Adrenal gland (tissue), 5 donors: ENCODE results near the gene ANKRD33B.

ENCODE experiments used
- POLR2A ChIP-seq, 2 donors: fragments of 450-650 bp; IDR thresholded peaks; one replicate each; pipeline ENCODE4 v1.6.1; 2017; ENCODE audit warnings: antibody characterized with exemption in 2 of 2, mild to moderate bottlenecking in 2 of 2, moderate library complexity in 1 of 2
- TF ChIP-seq, protein P1 (sequence below), 6 experiments: fragments of 450-650 bp in 4 of 6; fragments of 200-600 bp in 2 of 6; sonication (generic) in 1 of 6; IDR thresholded peaks; 1 replicate in 5 of 6; 2 replicates in 1 of 6; pipeline versions ENCODE4 v1.5.1 to v1.8.0; 2016 to 2021; ENCODE audit warnings: antibody characterized with exemption in 6 of 6, mild to moderate bottlenecking in 2 of 6, moderate library complexity in 1 of 6
- donor health status: DM: no; HTN: no; CAD: no.

DNA sequence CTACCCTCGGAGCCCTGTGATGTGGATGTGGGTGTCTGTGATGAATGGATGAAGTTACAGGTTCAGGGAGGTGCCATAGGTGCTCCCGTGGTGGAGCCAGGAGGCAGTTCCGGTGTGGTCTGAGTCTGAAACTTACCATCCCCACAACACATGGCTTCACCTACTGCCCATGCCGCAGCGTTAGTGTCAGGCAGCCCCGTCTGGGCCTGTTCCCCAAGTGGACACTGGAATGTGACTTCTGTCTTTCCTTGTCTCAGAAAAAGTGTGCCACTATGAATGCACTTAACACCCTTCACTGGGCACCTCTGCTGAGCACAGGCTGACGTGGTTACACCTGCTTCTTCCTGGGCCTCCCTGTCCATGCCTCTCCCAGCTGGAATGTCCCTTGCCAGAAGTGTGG, 8.6 kb downstream of the ANKRD33B start:
- TF ChIP-seq, protein P1, sequence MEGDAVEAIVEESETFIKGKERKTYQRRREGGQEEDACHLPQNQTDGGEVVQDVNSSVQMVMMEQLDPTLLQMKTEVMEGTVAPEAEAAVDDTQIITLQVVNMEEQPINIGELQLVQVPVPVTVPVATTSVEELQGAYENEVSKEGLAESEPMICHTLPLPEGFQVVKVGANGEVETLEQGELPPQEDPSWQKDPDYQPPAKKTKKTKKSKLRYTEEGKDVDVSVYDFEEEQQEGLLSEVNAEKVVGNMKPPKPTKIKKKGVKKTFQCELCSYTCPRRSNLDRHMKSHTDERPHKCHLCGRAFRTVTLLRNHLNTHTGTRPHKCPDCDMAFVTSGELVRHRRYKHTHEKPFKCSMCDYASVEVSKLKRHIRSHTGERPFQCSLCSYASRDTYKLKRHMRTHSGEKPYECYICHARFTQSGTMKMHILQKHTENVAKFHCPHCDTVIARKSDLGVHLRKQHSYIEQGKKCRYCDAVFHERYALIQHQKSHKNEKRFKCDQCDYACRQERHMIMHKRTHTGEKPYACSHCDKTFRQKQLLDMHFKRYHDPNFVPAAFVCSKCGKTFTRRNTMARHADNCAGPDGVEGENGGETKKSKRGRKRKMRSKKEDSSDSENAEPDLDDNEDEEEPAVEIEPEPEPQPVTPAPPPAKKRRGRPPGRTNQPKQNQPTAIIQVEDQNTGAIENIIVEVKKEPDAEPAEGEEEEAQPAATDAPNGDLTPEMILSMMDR (IDR thresholded peaks at IDR 0.05) = no peak
- no peak for TF ChIP-seq POLR2A (IDR thresholded peaks at IDR 0.05)
